HFF-Myc (cell line): Measurements from ENCODE around the gene SCUBE1.

Source experiments
- DNase-seq: peaks from one replicate; pipeline ENCODE4 v3.0.0-alpha.2; 2011; ENCODE audit warnings: low read depth; ENCODE audit errors: extremely low read depth
- H3K4me3 ChIP-seq: replicated peaks from 2 replicates; pipeline ENCODE4 v1.5.1; 2011; ENCODE audit warnings: low read depth, mild to moderate bottlenecking, control low read depth, low read length
- TF ChIP-seq, protein P1 (sequence below): IDR thresholded peaks from 2 replicates; pipeline ENCODE4 v1.5.1; 2012; ENCODE audit warnings: mild to moderate bottlenecking, low read depth, low read length, control low read depth; ENCODE audit errors: missing control alignments

Gene SCUBE1

GRCh38 chr22:43232445-43232844 lies 110.7 kb downstream of the SCUBE1 start:
- no peak for DNase-seq
- TF ChIP-seq, protein P1, sequence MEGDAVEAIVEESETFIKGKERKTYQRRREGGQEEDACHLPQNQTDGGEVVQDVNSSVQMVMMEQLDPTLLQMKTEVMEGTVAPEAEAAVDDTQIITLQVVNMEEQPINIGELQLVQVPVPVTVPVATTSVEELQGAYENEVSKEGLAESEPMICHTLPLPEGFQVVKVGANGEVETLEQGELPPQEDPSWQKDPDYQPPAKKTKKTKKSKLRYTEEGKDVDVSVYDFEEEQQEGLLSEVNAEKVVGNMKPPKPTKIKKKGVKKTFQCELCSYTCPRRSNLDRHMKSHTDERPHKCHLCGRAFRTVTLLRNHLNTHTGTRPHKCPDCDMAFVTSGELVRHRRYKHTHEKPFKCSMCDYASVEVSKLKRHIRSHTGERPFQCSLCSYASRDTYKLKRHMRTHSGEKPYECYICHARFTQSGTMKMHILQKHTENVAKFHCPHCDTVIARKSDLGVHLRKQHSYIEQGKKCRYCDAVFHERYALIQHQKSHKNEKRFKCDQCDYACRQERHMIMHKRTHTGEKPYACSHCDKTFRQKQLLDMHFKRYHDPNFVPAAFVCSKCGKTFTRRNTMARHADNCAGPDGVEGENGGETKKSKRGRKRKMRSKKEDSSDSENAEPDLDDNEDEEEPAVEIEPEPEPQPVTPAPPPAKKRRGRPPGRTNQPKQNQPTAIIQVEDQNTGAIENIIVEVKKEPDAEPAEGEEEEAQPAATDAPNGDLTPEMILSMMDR = no peak
- no peak overlapping the region for H3K4me3 ChIP-seq

DNA sequence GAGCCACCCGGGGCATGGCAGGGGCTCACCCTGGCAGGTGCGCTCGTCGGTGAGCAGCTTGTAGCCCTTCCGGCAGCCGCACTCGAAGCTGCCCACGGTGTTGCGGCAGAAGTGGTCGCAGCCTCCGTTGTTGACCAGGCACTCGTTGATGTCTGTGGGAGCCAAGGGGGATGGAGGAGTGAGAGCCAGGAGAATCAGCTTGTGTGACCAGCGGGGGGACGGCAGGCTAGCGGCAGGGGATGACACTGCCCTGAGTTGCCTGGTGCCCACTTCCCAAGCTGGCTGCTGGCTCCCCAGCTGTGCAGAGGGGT lies 111.5 kb downstream of the SCUBE1 start:
- TF ChIP-seq, protein P1 = no peak
- H3K4me3 ChIP-seq = no peak overlapping the region
- no peak for DNase-seq

DNA sequence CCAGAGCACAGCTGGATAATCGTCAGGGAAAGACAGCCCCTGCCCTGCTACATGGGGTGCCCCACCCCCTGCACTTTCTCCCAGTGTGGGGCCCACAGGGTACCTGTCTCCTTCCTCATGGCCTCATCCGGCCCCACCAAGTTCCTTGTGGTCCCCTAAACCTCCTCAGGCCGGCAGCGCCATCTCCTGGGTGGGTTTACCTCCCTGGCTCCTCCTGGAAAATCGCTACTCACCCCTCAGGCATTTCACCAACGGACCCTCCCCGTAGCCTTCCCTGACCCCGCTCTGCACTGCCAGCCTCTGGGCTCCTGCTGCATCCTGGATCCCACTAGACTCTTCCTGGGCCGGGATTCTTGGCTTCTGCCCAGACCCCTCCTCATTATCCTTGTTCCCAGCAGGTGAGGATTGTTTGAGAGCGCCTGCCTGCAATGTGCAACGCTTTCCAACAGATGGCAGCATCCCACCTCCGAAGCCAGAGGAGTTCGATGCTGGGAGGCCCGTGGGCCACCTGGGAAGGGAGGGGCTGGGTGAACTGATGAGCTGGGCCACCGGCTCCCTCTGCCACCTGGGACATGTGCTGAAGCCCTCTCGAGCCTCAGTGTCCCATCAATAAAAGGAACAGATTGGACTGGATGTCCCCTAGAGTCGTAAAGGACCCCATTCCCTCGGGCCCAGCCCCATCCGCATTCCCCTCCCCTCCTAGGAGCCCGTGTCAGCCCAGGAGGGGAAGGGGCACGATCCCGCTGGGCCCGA lies 112.0 kb downstream of the SCUBE1 start:
- DNase-seq = peak; percentile 11
- H3K4me3 ChIP-seq = no peak overlapping the region
- TF ChIP-seq, protein P1 = peak; percentile 94

DNA sequence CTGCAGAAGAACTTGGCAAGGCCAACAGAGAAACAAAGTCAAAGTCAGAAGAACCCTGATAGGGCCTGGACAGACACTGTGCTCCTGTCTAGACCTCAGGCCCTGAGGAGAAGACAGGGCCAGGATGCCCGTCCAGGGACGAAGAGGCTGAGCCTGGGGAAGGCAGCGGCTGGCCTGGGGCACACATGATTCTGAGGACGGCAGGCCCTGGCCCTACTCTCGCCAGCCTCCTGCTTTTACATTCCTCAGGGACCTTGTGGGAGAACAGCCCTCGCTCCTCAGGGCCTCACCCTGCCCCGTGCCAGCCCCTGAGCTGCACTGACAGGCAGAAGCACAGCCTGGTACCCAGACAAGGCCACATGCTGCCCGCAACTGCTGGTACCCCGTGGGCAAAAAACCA lies 112.6 kb downstream of the SCUBE1 start:
- TF ChIP-seq, protein P1 = no peak
- no peak for DNase-seq
- no peak overlapping the region for H3K4me3 ChIP-seq

DNA sequence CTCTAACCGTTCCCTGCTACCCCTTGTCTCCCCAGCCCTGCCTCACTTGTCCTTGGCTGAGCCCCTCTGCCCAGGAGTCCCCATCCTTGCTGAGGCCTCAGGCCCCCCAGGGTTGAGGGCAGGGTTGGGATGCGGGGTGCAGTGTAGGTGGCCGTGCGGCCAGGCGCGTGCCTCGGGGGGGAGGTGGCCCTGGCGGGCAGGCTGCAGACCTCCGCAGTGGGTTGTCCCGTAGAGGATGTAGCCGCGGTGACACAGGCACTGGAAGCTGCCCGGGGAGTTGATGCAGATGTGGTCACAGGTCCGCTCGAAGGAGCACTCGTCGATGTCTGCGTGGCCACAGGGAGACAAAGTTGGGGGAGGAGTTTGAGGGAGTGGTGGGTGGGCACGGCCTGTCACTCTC lies 114.3 kb downstream of the SCUBE1 start:
- DNase-seq = no peak
- TF ChIP-seq, protein P1 = no peak
- H3K4me3 ChIP-seq = no peak overlapping the region

GRCh38 chr22:43228330-43228729 lies 114.8 kb downstream of the SCUBE1 start:
- TF ChIP-seq, protein P1 = peak; percentile 61
- H3K4me3 ChIP-seq = no peak overlapping the region
- DNase-seq = no peak

DNA sequence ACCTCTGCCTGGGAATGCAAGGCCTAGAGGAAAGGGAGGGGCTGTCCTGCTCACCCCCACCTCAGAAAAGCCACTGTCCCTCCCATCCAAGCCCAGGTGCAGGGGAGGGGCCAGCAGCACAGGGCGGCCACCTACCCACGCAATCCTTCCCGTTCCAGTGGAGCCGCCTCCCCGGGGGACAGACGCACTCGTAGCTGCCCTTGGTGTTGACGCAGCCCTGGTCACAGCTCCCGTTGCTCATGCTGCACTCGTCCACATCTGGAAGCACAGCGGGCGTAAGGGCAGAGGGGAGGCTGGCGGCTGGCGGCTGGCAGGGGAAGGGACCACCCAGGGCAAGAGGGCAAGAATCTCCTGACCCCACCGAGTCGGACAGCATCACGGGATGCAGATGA lies 115.9 kb downstream of the SCUBE1 start:
- no peak overlapping the region for H3K4me3 ChIP-seq
- TF ChIP-seq, protein P1 = no peak
- peak; percentile 11 for DNase-seq
